ENCODE data around the gene YKT6.

Gene YKT6

DNA sequence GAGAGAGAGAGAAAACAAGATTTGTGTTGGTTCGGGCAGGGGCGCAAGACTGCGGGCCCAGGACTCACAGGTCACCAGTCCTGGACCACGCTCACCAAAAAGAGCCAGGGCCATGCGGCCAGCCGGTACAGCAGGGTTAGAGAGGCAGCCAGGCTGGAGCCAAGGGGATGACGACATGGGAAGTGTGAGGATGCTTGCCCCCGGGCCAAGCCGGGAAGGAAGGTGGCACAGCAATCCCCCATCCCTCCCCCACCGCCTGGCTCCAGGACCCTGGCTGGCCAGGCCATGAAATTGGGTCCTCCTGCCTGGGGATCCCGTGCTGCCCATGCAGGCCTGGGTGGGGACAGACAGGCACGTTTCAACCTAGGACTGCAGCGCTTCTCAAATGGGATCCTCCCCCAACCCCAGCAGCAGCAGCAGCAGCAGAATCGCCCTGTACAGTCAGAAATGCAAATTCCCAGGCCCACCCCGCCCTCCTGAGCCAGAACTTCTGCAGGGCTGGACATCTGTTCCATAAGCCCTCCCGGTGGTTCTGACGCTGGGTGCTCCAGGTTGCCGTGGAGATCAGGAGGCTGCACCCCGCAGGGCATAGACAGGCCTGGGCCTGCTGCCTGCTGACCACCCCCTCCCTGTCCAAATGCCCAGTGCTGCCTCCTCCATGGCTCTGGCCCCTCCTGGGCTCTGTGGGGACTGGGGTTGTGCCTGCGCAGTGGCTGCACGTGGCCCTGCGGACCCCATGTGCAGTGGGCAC, 35.0 kb downstream of the YKT6 start:
- DNase-seq: no peak

DNA sequence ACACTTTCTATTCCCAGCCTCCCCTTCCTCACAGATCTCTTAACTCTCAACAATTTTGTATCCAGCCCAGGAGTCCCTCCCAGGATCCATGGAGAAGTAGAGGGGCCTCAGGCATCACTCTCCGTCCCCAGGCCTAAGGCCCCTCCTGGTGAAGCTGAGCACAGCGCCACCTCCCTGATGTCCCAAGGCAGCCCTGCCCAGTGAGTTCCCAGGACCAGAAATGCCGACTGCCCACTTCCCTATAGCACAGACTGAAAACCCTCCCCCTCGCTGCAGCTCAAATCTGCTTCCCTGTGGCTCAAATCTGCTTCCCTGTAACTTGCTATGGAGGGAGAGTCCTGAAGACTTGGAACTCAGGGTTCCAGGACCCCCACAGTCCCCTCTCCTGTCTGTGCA, 35.6 kb downstream of the YKT6 start:
- no peak for DNase-seq

DNA sequence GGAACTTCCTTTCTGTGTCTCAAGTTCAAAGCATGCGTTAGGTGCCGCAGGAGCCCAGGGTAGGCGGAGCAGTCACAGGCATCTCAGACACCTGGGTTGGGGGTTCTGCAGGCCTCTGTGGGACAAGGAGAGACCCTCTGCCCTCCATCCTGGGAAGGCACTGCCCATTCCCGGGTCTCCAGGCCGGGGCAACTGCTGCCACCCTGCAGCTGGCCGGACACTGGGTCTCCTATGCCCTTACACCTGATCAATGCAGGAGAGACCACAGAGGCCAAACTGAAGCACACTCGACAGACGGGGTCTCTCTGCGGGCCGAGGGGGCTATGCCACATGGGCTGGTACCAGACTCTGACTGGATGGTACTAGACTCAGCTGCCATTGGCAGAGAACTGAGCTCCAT, 36.9 kb downstream of the YKT6 start:
- no peak for DNase-seq

DNA sequence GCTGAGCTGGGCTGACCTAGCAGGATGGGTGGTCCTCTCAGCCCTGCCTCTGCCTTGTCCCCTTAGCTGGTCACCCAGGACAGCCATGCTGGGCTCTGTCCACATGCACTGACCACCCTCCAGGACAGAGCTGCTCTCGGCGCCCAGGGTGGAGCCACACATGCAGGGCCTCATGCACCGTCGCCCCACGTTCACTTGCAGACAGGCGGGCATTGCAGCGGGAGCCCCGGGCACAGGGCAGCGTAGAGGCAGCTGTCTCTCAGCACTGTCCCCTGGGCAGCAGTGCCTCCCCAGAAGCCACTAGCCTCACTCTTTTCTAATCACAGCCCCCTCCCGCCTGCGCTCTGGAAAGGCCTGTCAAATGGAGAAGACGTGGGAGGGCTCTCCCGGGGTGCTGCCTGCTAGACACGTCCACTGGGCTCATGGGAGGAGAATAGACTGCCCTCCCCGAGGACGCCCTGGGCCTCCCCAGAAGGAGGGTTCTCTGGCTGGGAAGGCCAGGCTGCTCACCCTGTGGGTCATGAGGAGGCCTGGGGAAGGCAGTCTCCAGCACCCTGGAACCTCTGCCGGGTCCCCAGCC, 37.4 kb downstream of the YKT6 start:
- DNase-seq: no peak

DNA sequence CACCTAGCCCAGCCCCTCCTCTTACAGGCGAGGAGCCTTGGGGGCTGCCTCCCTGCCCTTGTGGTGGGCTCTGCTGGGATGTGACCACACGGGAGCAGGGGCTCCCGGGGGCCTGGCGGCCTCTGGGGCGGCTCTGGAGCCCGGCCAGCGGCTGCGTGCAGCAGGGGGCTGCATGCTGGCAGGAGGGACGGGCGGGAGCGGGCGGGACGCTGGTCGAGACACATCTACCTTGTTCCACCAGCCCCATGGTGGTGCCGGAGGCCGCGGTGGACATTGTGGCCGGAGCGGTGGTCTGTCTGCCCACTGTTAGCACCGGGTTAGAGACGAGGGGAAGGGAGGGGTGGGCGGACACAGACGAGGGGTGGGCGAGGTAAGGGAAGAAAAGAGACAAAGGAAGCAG, 38.6 kb downstream of the YKT6 start:
- DNase-seq: no peak

DNA sequence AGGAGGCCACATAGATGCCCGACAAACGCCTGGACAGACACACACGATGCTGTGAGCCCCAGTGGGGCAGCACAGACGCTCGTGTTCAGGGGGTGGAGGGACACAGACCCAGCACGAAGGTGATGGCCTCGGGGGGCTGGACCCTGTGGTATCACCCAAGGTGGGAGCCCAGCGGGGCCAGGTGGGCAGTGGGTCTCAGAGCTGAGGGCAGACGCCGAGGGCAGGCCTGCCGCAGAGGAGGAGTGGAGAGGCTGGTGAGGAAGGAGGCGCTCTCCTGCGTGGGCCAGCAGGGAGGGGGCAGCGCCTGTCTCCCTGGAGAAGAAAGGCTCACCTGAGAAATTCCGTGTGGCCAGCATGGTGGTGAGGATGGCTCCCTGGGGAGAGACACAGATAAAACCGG, 39.6 kb downstream of the YKT6 start:
- no peak for DNase-seq

DNA sequence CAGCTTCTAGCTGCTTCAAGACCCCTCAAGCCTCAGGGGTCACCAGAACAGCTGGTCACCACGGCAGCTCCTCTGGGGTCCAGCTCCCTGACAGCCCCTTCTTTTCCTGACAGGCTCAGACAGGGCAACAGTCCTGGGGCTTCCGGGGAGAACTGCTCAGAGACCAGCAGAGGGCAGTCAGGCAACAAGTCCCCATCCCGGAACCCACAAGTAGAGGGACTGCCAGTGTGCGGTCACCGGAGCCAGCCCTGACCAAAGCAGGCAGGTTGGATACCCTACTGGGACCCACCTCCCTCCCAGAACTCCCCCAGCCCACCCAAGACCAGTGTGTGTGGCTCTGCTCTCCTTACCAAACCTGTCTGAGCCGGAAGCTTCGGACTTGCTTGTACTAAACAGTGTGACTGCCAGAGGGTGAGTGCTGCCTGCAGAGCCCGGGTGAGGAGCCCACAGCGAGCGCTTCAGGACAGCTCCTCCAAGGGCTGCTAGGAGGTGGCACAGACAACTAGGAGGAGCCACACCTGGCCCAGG, 40.3 kb downstream of the YKT6 start:
- DNase-seq: peak; percentile 47 to 50

DNA sequence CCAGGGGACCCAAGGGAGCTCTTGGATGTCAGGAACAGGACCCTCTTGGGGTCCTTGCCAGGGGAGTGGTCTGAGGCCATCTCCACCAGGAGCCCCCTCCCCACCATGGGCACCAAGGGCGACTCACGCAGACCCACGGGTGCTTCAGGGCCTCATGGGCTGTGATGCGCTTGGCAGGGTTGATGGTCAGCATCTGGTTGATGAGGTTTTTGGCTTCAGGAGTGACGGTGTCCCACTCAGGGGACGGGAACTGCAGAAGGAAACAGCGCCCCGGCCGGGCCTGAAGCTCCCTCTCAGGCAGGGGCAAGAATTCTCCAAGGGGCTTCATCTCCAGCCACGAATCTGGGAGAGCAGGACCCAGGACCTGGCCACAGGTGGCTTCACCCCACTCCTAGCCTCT, 41.3 kb downstream of the YKT6 start:
- no peak for DNase-seq

DNA sequence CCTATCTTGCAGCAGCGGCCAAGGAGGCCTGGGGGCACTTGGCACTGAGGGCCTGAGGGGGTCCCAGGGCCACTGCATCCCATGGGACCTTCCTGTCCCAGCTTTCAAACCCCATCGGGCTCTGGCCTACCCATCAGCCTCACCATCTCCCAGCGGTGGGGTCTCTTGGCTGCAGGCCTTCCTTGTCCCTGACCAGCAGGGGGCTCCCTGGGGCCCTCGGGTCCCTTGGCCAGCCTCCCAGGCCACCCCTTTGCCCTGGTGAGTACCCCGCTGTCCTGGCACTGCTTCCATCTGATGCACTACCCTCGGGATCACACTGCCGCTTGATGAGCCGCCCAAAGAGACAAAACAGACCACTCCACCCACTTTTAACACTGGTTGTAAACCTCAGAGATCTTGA, 43.5 kb downstream of the YKT6 start:
- DNase-seq: no peak

DNA sequence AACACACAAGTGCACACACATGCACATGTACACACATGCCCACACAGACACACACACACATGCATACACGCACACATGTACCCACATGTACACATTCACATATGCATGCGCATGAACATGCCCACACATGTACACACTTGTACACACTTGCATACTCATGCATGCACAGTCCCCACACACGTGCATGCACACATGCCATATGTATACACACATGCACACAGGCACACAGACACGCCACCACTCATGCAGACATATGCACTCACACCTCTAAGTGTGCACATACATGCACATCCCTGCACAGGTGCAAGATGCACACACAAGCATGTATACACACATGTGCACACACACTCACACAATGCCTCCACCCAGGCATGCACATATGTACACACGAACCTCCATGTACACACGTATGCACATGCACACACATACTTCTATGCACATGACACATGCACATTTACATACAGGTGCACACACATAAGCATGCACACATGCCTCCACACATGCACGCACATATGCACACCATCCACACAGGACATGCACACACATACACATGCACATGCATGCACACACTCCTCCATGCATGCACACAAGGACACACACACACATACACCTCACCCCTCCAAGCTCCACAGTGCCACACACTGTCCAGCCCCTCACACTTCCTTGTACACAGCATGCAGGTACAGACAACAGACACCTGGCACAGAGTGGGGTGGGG, 45.8 kb downstream of the YKT6 start:
- no peak for DNase-seq

DNA sequence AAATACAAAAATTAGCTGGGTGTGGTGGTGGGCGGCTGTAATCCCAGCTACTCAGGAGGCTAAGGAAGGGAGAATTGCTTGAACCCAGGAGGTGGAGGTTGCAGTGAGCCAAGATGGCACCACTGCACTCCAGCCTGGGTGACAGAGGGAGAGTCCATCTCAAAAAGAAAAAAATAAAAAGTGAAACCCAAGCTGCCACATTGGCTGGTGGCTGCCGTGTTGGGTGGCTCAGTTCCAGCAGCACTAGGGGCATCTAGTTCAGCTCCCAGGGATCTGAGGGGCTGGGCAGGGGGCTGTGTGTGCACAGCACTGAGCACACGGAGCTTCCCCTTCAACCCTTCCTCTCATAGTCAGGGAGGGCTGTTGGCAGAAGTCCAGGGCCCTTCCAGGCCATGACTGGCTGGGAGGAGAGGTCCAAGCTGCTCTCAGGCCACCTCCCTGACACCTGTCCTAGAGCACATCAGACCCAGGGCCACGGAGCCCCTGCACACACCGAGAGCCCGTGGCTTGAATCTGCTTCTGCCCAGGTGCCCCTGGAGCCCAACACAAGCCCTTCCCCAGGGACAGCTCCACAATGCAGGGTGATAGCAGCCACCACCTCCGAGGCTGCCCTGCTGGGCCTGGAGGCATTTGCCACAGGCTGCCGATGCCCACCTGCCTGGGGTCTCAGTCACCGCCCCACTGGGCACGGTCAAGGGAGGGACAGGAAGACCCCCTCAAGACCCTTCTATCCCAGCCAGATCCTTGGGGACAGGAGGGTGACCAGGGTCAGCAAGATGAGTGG, 47.3 kb downstream of the YKT6 start:
- no peak for DNase-seq

DNA sequence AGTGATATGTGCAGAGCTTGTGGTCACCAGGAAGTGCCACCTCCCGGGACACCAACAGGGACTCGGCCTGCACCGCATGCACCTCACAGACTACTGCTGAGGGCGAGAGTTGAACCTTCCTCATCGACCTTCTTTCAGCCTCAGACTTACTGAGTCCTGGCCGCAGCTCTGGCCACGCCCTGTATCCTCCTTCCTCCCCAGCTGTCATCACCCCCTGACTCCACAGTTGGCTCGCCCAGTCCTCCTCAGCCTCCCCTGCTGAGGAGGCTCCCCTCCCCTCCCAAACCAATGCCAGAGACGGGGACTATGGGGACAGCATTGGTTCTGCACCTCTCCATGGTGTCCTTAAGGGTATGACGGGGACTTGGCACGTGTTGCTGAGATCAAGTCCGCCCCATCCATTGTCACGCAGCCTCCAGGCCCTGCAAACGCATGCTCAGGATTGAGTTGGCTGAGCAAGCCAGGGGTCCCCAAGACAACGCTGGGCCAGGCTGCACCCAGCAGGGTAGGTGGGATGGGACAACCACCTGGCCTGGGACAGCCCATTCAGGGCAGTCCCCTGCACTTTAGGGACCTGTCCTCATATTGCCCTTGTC, 49.0 kb downstream of the YKT6 start:
- no peak for DNase-seq

DNA sequence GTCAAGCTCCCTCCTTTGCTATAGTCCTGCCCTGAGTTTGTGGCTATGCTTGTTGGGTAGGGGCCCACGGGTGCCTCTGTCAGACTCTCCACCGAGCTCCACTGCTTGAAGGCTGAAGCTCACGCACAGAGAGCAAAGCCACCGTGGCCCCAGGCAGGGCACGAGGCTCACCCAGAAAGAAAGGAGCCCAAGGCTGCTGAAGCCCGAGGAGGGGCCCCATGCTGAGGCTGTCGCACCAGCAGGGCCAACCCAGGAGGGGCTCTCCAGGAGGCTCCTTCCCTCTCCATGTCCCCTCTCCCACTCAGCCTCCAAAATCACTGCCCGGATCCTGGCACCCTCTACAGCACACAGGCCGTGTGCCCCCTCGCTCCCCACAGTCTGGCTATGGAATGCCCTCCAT, 50.5 kb downstream of the YKT6 start:
- DNase-seq: no peak

DNA sequence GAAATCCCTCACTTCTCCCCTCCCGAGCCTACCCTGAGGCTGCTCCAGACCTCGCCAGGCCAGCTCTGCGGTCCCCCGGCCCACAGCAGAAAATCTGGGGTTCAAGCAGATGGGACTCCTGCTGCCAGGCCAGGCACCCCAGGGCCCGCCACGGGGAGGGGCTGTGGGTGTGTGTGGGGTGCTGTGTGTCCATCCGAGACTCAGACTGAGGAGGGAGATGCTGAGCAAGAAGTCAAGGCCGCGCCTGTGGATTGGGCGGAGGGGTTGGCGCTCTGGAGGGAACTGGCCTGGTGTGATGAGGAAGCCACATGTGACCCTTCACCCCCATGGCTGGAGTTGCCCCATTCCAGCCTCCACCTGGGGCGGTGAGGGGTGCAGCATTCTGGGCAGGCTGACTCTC, 51.1 kb downstream of the YKT6 start:
- no peak for DNase-seq

DNA sequence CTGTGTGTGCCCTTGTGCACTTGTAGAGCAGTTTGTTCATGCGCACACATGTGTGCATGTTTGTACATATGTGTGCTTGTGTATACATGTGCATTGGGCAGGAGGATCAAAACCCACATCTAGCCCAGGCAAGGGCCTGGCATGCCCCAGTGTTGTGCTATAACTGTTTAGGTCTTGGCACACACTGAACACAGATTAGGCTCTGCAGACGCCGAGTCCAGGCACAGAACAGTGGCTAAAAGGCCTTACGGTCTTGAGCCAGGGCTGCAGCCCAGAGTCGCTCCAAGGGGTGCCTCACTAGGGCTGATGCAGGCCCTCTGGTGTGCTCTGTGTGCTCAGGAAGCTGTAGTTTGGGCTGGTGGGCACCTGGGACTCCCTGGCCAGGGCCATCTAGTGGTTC, 55.7 kb downstream of the YKT6 start:
- DNase-seq: no peak

DNA sequence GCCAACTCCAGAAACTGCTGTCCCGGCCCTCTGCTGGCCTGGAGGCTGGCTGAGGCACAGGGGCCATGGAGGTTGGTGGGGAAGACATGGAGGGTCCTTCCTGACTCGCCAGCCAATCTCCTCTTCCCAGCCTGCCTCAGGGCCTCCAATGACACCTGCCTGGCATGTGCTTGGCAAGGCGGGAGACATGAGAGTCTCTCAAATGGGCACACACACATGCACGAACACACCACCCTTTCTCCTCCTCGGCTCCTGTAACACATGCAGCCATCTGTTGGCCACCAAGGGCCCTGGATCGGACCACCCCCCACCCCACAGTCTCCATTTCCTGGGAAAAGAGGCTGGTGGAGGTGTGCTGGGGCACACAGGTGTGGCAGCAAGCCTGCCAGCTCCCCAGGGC, 56.4 kb downstream of the YKT6 start:
- no peak for DNase-seq

DNA sequence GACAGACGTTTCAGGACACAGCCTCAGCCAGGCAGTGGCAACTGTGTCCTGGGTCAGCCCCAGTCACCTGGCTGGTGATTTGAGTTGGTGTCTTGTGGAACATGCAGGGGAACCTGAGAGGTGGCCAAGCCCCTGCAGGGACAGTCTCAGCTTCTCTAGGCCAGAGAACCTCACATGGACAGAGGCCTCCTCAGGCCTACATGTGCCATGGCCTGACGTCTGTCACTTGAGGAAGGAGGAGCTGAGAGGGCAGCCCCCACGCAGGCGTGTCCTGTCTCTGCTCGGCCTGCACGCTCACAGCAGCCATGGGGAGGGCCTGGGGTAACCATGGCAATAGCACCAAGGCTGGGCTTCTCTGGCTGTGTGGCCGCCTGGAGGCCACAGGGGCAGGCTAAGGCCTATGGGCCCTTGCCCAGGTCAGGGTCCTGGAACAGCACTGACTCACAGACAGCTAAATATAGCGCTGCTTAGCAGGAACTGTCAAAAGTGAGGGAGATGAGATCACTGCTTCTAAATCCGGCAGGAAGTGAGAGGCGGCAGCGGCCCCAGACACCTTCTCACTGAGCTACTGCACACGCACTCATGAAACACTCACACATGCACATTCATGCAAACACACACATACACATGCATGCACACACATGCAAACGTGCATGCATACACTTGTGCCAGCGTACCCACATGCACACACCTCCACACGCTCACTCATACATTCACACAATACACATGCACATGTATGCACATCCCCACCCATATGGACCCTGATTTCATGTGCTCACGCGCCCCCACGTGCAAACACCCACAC, 57.0 kb downstream of the YKT6 start:
- no peak for DNase-seq

DNA sequence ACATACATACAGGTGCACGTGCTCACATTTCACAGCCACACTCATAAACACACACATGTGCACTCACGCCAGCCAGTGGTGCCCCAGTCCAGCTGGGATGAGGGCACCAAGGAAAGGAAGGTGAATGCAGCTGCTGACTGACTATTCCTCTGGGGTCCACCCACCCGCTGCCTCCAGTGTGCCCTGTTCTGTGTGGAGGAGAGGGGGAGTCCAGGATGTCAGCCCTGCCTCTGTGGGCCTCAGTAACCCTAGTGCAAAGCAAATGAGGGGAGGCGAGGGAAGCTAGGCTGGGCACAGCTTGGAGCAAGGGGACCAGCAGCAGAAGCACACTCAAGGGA, 57.6 kb downstream of the YKT6 start:
- no peak for DNase-seq

DNA sequence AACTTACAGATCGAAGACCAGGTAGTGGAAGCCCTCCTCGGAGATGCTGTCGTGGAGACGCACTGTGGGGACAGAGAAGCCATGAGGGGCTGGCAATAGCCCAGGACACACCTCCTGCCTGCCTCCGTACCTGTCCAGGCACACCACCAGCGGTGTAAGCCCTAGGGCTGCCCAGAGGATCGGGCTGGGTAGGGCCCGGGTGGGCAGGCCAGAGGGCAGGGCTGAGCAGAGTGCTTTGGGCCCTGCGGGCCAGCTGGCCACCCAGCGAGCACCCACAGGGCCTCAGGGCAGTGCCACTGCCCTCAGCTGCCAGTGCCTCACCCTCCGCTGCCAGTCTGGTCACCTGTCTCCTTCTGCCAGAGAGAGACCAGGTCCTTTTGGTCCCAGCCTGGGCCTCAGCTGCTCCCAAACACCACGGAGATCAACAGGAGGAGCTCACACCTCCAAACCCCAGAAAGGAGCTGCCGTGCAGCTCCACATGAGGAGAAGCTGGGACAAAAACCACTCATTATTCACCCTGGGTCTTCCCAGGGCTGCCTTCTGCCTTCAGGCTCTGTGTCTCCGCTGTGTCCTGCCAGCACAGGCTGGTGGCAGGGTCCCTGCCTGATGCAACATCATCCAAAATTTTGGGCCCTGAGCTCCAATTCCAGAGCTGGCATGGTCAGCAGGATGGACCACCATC, 58.2 kb downstream of the YKT6 start:
- no peak for DNase-seq

DNA sequence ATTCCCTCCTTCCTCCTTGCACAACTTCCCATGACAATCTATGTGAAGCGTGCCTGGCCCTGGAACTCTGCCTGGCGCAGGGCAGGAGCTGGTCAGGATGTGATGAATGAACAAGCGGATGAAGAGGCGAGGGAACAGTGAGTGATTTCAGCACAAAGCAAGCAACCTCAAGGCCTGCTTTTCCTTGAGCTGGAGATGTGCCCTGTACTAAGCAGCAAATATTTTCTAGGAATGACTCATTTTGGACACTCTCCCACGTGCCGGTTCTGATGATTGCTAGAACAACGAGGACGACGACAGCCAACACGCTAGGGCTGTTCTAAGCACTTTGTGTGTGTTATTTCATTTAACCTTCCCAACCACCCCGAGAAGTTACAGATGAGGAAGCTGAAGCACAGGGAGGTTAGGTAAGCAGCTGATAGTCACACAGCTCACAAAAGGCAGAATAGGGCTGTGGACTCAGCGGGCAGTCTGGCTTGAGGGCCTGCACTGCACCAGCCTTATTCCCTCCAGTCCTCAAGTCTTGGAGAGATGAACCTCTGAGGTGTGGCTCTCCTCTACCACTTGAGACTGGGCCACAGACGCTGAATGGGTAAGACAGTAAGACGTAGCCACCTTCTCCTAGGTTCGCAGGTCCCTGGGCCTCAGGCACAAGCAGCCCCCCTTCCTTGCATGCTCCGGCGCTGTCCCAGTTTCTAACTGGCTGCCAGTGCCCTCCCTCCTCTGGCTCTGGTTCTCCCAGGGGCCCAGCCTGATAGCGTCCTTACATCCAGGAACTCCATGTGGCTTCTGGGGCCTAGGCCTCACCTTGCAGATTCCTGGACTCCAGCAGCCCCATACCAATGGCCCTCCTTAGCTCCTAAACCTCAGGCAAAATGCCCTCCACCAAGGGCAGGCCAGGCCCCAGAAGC, 59.0 kb downstream of the YKT6 start:
- DNase-seq: peak in 1 of 2 donors; percentile 51

Data from hippocampal formation (tissue), 2 donors.